SKM-1 treated with dmso at 0.1 percent for 144 hours (cell line): ENCODE measurements around the gene CACNA1I.

Experiments used
- DNase-seq: peaks from one replicate; lab custom pipeline; 2025; ENCODE audit not compliant: unreplicated experiment; lab: John Stamatoyannopoulos, UW

CACNA1I gene

GRCh38 chr22:39686776-39687525 is 116.4 kb downstream of the CACNA1I start:
- no peak for DNase-seq

- no peak for DNase-seq
Measured at GRCh38 chr22:39688186-39688785, 117.7 kb downstream of the CACNA1I start.

GRCh38 chr22:39689421-39689820 is 118.9 kb downstream of the CACNA1I start:
- no peak for DNase-seq

GRCh38 chr22:39690881-39691605 is 120.5 kb downstream of the CACNA1I start:
- DNase-seq = no peak

GRCh38 chr22:39693943-39694500 is 123.5 kb downstream of the CACNA1I start:
- no peak for DNase-seq

GRCh38 chr22:39697790-39698430 is 127.4 kb downstream of the CACNA1I start:
- DNase-seq = no peak

GRCh38 chr22:39699631-39700360 is 129.2 kb downstream of the CACNA1I start:
- no peak for DNase-seq

DNA sequence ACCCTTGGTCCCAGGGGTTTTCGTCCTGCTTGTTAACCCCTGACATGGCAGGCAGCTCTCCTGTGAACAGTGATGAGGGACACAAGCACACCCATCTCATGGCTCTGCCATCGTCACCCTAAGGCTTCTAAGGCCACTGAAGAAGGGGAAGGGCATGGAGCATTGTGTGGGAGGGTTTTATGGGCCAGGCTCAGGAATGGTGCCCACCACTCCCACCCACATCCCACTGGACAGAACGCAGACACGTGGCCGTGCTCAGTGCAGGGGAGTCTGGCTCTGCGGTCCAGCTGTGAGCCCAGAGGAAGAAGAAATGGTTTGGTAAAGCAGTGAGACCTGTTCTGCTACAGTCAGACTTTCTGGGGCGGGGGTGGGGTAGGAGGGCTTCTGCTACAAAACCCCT is 130.0 kb downstream of the CACNA1I start:
- DNase-seq = no peak

GRCh38 chr22:39703091-39703490 is 132.5 kb downstream of the CACNA1I start:
- DNase-seq = no peak

DNA sequence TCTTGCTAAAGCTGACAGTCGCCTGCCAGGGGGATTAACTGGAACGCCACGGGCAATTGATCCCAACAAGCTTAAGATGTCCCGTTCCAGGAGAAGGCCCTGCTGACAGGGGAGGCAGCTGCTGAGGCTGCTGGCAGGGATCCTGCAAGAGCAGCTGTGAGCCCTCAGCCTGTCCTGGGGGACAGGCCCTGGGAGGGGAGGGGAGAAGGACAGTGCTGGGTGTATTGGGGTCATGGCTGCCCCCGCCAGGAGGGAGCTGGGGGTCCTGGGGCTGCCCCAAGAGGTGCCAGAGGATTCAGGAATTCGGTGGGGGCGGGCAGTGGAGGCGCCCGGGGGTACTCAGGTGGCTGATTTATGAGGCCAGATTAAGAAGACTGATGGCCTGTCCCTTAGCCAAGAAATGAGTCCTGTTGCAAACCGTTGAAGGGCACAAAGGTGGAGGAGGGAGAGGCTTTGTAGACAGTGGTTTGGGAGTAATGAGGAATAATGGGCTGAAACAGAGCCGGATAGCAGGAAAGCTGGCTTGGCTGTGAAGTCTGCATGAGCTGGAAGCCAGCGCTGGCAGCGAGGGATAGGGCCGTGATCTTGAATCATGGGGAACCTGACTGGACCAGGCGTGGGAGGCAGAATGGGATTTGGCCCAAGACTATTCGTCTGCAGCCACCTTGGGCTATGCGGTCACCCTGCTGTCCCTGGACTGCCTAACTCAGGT is 133.5 kb downstream of the CACNA1I start:
- DNase-seq = no peak

DNA sequence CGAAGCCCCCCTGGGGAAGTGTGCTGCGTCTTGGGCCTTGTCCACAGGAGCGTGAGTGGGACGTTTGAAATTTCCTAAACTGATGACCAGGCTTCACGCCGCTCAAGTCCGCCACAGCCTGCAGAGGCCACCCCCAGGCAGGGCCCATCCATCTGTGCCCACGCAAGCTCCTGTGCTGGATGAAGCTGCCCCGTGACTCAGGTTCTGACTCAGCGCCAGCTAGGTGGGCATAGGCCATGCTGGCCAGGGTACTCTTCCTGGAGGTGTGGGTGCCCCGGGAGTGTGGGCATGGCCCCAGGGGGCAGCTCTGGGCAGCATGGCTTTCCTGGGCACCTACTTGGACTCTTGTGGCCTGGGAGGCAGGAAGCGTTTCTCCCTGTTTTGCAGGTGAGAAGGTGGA is 134.8 kb downstream of the CACNA1I start:
- DNase-seq = no peak

DNA sequence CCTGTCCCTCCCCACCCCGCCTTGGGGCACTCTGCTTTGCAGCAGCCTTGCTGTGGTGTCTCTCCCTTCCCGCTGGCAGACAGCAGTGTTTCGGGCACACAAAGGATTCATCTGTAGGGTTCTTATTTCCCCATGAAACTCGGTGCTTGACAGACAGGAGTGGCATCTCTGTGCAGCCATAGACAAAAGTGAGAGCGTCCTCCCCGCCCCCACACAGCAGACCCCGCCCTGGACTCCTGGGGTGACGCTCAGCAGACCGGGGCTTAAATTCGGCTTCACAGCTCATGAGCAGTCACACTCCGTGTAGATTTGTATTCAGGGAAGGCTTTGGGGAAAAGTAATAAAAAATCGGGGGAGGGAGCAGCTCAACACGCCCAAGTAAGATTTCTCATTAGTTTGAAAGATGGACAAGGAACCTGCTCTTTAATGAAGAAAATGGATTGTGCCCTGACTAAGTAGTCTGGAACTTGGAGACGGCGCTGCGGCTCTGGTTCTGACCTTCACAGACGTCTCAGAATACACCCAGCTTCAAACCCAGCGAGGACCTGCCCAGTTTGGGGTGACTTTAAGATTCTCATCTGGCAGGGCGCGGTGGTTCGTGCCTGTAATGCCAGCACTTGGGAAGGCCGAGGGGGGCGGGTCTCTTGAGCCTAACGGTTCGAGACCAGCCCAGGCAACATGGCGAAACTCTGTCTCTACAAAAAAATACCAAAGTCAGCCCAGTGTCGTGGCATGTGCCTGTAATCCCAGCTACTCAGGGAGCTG is 136.0 kb downstream of the CACNA1I start:
- DNase-seq = no peak

DNA sequence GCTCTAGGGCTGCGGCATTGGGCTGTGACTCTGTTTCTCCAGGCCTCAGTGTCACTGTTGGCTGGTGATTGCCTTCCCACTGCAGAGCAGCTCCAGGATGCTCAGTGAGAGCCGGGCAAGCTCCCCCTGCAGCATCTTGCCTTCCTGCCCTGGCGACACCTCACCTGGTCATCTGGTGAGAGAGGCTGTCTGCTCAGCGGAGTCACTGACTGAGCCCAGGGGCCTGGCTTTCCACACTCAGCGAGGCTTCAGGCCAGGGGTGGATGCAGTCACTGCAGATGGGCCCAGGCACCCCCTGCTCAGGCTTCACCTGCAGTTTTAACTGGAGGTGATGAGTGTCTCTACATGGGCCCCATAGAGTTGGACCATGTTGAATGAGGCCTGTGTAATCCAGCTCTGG is 136.8 kb downstream of the CACNA1I start:
- no peak for DNase-seq

GRCh38 chr22:39707816-39708215 is 137.3 kb downstream of the CACNA1I start:
- DNase-seq = no peak

GRCh38 chr22:39710380-39711150 is 140.0 kb downstream of the CACNA1I start:
- no peak for DNase-seq

DNA sequence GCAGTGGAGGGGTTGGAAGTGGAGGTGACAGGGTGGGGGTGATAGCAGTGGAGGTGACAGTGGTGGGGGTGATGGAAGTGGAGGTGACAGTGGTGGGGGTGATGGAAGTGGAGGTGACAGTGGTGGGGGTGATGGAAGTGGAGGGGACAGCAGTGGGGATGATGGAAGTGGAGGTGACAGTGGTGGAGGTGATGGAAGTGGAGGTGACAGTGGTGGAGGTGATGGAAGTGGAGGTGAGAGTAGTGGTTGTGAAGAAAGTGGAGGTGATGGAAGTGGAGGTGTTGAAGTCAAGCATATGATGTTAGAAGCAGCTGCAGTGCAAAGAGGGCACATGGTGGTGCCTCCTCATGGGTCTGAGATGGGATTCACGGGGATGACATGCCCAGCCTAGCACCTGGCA is 141.5 kb downstream of the CACNA1I start:
- DNase-seq = no peak

DNA sequence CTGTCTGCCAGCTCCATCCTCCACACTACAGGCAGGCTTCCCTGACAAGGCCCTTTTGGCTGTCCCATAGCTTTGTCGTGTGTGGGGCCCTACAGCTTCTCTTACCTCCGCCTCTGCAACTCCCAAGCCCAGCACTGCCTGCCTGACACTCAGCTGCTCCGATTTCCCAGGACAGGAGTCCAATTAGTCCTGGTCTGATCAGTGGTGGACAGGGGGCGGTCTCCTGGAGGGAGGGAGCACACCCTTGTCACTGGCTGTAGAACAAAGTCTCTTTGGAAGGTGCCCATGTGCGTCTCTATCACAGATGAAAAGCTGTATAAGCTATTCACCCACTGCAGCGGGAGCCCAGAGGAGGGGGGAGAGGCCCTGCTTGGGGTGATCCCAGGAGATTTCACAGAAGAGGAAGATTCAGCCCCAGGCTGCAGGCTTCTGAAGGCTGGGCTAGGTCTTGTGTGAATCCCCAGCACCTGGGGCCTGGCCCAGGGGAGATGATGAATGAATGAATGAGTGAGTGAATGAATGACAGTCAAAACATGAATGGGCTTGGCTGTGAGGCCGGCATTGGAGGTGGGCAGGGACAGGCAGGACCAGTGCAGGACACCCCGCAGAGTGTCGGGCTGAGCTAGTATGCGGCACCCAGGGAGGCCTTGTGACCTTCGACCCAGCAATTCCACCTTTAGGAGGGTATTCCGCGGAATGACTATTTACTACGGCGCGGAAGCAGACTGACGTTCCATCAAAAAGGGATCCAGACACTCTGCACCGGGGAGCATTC is 142.4 kb downstream of the CACNA1I start:
- DNase-seq = no peak

DNA sequence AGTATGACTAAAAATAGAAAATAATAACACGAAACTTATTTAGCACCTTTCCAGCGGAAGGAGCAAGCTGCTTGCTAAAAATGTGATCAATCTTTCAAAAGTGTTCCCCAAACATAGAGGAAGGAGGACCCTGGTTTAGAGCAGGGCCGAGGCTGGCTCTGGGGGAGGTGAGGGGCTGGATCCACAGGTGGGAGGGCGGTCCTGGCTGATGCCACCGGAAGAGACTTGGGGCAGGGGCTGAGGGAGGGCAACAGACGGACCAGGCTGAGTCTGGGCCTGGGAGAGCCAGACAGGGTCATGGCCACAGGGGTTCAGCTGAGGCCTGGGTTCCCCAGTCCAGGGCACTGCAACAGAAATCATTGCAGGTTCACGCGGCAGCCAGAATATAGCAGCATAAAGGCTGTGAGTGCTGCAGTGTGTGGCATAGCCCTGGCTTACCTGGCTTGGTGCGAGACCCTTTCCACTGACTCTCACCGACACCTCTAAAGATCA is 143.3 kb downstream of the CACNA1I start:
- DNase-seq = no peak
